Raji (cell line): ENCODE data around the gene DDX4.

Source experiments
- POLR2A ChIP-seq: IDR thresholded peaks from 2 replicates; pipeline ENCODE4 v1.6.1; 2011; ENCODE audit warnings: low read depth, low read length, control low read depth; ENCODE audit not compliant: insufficient read depth

DDX4 gene

DNA sequence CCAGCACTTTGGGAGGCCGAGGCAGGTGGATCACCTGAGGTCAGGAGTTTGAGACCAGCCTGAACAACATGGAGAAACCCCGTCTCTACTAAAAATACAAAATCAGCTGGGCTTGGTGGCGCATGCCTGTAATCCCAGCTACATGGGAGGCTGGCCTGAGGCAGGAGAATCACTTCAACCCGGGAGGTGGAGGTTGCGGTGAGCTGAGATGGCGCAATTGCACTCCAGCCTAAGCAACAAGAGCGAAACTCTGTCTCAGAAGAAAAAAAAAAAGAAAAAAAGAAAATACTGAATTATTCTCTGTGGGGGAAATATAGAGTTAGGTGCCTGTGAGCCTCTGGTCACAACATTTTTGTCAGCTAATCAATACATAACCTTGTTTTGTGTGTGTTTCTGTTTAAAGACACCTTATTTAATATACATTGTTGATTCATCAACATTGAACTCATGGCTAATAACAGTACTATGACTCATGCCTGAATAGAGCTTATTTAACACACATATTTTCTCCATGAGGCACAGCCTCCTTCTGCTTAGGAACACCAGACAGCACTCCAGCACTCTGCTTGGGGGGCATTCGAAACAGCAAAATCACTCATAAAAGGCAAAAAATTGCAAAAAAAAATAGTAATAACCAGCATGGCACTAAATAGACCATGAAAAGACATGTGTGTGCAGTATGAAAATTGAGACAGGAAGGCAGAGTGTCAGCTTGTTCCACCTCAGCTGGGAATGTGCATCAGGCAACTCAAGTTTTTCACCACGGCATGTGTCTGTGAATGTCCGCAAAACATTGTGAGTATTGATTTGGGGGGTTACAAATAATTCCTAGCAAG is 113.2 kb downstream of the DDX4 start, which contains the start of gene IL31RA:
Gene IL31RA (plus strand): TSS at position 519 of the 836 bp plus-strand sequence. CDS start 214 bp downstream, at position 733.
- TF ChIP-seq POLR2A: no peak

DNA sequence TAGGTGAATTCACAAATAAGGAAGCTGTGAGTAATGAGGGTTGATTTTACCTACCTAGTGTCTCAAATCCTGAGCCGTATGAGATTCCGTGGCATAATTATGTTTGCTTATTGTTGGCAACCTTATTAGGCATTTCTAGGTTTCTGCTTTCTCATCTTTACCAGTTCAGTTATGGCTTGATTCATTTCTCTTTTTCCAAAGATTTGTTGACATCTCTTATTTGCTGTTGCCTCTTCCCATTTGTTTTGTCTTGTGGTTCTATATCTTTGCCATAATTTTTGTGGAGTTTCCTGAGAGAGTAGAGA is 113.8 kb downstream of the DDX4 start:
- no peak for TF ChIP-seq POLR2A

DNA sequence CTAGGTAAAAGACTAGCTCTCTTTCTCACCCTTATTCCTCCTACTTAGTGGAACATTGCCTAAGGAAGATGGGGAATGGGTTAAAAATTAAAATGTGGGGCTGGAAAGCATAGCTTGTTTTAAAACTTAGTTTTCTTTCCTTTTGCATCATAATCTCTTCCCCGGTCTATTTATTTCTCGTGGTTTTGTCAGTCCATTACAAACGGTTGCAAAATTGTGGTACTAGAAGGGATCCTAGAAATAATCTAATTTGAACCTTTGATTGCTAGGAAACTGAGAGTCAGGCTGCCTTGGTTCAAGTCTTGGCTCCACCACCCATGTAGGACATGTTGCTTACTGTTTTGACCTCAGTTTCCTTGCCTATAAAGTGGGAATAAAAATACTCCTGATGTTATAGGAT is 114.6 kb downstream of the DDX4 start:
- TF ChIP-seq POLR2A: no peak

- no peak for TF ChIP-seq POLR2A
Observed at GRCh38 chr5:55853041-55853670, 115.3 kb downstream of the DDX4 start.

DNA sequence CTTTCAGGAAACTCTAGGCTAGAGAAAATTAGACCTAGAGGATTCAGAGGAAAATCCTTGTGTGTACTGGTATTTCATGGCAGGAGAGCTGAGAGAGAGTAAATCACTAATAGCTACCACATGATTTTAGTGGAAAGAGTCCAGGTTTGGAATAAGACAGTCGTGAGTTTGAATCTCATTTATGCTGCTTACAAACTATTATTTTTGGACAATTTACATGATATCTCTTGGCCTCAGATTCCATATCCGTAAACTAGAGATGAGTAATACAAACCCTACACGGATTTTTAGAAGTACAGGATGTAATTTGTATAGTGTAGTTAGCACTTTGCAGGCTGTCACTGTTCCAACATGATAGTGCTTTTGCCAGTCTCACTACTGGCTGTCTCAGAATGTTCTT is 116.0 kb downstream of the DDX4 start:
- no peak for TF ChIP-seq POLR2A

- TF ChIP-seq POLR2A: no peak
Observed at GRCh38 chr5:55855509-55855908, 117.6 kb downstream of the DDX4 start.

- no peak for TF ChIP-seq POLR2A
Observed at GRCh38 chr5:55856516-55857246, 118.8 kb downstream of the DDX4 start.

DNA sequence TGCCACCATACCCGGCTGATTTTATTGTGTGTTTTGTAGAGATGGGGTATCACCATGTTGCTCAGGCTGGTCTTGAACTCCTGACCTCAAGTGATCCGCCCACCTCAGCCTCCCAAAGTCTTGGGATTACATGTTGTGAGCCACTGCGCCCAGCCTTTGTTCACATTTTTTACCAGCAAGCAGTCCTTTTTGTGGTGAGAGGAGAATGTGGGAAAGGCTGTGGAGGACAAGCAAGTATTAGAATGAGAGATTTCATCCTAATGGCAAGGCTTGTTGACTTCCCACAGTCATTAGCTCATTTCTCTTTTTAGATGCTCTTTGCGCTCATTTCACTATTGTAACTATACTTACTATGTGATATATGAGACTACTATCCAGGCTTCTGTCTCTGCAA is 119.4 kb downstream of the DDX4 start:
- TF ChIP-seq POLR2A: no peak

DNA sequence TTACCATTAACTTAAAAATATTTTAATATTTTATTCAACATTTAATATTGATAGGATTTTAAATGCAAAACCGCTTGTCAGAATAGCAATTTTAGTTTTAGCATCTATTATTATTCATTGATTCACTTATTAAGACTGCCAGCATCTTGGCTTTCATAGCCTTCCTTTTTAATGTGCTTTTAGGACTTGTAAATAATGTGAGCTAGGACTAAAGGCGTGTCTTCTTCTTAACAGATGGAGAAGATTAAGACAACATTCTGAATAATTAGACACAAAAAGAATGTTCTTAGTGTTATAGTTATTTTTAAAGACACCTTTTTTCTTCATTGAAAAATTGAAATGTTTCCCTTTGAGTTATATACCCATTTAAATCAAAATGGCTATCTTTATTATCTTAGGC is 120.2 kb downstream of the DDX4 start:
- TF ChIP-seq POLR2A: no peak

- no peak for TF ChIP-seq POLR2A
Observed at GRCh38 chr5:55860288-55860687, 122.4 kb downstream of the DDX4 start.

- no peak for TF ChIP-seq POLR2A
Observed at GRCh38 chr5:55860709-55861108, 122.8 kb downstream of the DDX4 start.

GRCh38 chr5:55864606-55865541 is 127.0 kb downstream of the DDX4 start:
- no peak for TF ChIP-seq POLR2A

- no peak for TF ChIP-seq POLR2A
Observed at GRCh38 chr5:55865831-55866230, 128.0 kb downstream of the DDX4 start.

DNA sequence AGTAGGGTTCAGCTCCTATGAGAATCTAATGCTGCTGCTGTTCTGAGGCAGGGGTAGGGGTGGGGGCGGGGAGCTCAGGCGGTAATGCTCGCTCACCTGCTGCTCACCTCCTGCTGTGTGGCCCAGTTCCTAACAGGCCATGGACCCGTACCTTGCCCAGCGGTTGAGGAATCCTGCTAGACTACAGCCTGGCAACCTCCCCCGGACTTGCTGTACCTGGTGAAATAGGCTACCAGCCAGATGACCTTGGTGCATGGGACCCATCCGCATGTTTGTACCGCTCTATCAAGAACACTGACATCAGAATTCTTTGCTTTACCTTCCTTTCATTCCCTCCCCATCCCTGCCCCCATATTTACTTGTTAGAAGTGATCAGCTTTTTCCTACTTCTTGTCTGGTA is 128.6 kb downstream of the DDX4 start:
- no peak for TF ChIP-seq POLR2A
